HepG2 (cell line): ENCODE results near the gene PAQR5.

Experiments used
- ETV5 ChIP-seq: IDR thresholded peaks from 2 replicates; pipeline ENCODE4 v1.6.1; 2018; ENCODE audit warnings: missing biosample characterization, missing genetic modification reagents, inconsistent platforms, borderline replicate concordance
- ZNF224 ChIP-seq: sonication (generic); formaldehyde crosslinking; IDR thresholded peaks from 2 replicates; pipeline ENCODE4 v1.5.0; 2020; ENCODE audit warnings: mild to moderate bottlenecking, missing genetic modification reagents
- TF ChIP-seq, protein P1 (sequence below): sonication (generic); formaldehyde crosslinking; IDR thresholded peaks from 2 replicates; pipeline ENCODE4 v1.4.0; 2020; ENCODE audit warnings: missing genetic modification reagents; ENCODE audit errors: not compliant biosample characterization

DNA sequence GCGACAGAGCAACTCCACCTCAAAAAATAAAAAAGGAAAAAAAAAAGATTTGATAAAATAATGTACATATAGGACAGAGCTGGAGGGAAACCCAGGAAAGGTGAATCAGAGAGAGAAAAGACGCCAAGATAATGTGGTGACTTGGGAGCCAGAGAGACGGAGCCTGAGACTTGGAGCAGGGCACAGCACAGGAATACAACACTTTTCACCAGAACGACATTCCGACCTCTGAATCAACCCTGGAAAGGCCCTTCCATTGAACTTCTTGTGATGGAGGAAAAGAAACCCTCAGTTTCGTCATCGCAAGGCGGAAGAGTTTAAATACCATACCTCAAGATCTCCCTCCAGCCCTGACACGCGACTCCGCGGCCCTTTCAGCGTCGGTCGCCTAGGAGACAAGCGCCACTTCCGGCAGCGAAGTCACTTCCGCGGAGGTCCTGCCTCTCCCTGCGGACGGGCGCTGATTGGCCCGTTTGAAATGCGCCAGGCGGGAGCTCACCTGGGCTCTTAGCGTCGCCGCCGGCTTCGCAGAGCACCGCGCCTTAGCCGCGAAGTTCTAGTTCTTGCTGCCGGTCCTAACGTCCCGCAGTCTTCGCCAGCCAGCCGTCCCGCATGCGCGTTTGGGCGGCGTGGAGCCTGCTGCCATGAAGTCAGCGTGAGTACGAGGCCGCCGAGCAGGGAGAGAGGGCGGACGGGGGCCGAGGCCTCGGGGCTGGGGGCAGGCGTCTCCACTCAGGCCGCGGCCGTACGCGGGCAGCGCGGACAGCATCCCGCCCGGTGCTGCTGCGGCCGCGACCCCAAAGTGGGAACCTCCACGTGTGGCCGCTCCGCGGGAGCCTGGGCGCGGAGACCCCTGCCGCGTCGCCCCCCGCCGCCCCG is 115.3 kb downstream of the PAQR5 start, which contains the start of gene KIF23:
- TF ChIP-seq, protein P1, sequence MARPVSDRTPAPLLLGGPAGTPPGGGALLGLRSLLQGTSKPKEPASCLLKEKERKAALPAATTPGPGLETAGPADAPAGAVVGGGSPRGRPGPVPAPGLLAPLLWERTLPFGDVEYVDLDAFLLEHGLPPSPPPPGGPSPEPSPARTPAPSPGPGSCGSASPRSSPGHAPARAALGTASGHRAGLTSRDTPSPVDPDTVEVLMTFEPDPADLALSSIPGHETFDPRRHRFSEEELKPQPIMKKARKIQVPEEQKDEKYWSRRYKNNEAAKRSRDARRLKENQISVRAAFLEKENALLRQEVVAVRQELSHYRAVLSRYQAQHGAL: no peak
- no peak for TF ChIP-seq ZNF224
- peak; percentile 80 for TF ChIP-seq ETV5
